K562 (cell line): ENCODE data around the gene PCSK6. TPM values are rescaled to one million over a fixed set of nuclear protein-coding genes. Genes with fewer than 3 reads are reported as not detected.

Experiments
- ATAC-seq: fragments of 200-7000 bp; cut with Tn5 transposase; 3 replicates; pipeline ENCODE4 v1.9.1; 2020; ENCODE audit warnings: moderate library complexity
- BruUV-seq: library from RNA; stranded (reverse); fragments of 400-500 nt; replicated peaks from 2 replicates; lab custom pipeline; 2021; lab: Mats Ljungman, UMichigan
- CTCF ChIA-PET: fragments of 300-600 bp; formaldehyde crosslinking; extraction: SDS; loops from one replicate; lab custom pipeline; 2021; ENCODE audit warnings: low intra/inter-chr PET ratio; lab: Yijun Ruan, JAX
- POLR2A ChIA-PET: fragments of 300-600, 350-650 bp; sonication (Branson Sonifier 250); formaldehyde crosslinking; extraction: SDS; loops from one replicate; lab custom pipeline; 2021; ENCODE audit warnings: antibody characterized with exemption, inconsistent platforms; lab: Yijun Ruan, JAX
- DNase-seq, 4 experiments: peaks; one replicate each; pipeline versions ENCODE4 v3.0.0 to v3.0.0-alpha.2; 2011 to 2018; ENCODE audit warnings: low spot score in 3 of 4, mixed read lengths in 3 of 4; ENCODE audit errors: extremely low read depth in 1 of 4
- FAIRE-seq: peaks from 2 replicates; lab custom pipeline; 2011; peaks lifted over from hg19 to GRCh38; lab: Jason Lieb, UNC
- H2AFZ ChIP-seq: 2 replicates; pipeline ENCODE4 v1.6.0; 2011; ENCODE audit warnings: low read depth, low read length, control low read depth, inconsistent platforms
- H3K27ac ChIP-seq: fragments of 200-600 bp; 3 replicates; pipeline ENCODE4 v1.8.0; 2011; ENCODE audit warnings: low read depth, mild to moderate bottlenecking, control low read depth, inconsistent platforms, low read length, moderate library complexity, mixed read lengths; ENCODE audit errors: extremely low read depth
- H3K27me3 ChIP-seq, 2 experiments: fragments of 300-600 bp in 1 of 2; 2 replicates in 1 of 2; 3 replicates in 1 of 2; pipeline versions ENCODE4 v1.6.0 to v1.8.0; 2011; ENCODE audit warnings: inconsistent platforms in 2 of 2, low read length in 2 of 2, mild to moderate bottlenecking in 1 of 2, mixed read lengths in 1 of 2, moderate library complexity in 1 of 2; ENCODE audit not compliant: control insufficient read depth in 2 of 2, insufficient read depth in 2 of 2
- H3K36me3 ChIP-seq: fragments of 300-600 bp; 3 replicates; pipeline ENCODE4 v1.8.0; 2011; ENCODE audit warnings: mild to moderate bottlenecking, low read length, inconsistent platforms; ENCODE audit not compliant: control insufficient read depth, insufficient read depth
- H3K4me1 ChIP-seq, 2 experiments: fragments of 200-600 bp in 1 of 2; replicated peaks in 1 of 2; 2 replicates in 1 of 2; 3 replicates in 1 of 2; pipeline versions ENCODE4 v1.5.1 to v1.8.0; 2011; ENCODE audit warnings: inconsistent platforms in 2 of 2, low read length in 2 of 2, mild to moderate bottlenecking in 1 of 2, mixed read lengths in 1 of 2, moderate library complexity in 1 of 2; ENCODE audit not compliant: control insufficient read depth in 2 of 2, insufficient read depth in 2 of 2
- H3K4me2 ChIP-seq: 2 replicates; pipeline ENCODE4 v1.6.1; 2011; ENCODE audit warnings: low read length, control low read depth, inconsistent platforms, mixed read lengths; ENCODE audit not compliant: insufficient read depth
- H3K4me3 ChIP-seq: fragments of 200-600 bp; sonication (generic), shearing (Covaris generic); 2 replicates; pipeline ENCODE4 v1.5.1; 2016; ENCODE audit warnings: control low read depth, inconsistent platforms
- H3K79me2 ChIP-seq: fragments of 200-600 bp; 3 replicates; pipeline ENCODE4 v1.8.0; 2011; ENCODE audit warnings: low read length, inconsistent platforms; ENCODE audit not compliant: control insufficient read depth, insufficient read depth
- H3K9ac ChIP-seq, 2 experiments: 2 replicates each; pipeline versions ENCODE4 v1.6.0 to v1.6.1; 2011; ENCODE audit warnings: low read depth in 2 of 2, low read length in 2 of 2, control low read depth in 1 of 2, inconsistent platforms in 1 of 2, mild to moderate bottlenecking in 1 of 2, mixed read lengths in 1 of 2; ENCODE audit not compliant: insufficient read depth in 1 of 2
- H3K9me1 ChIP-seq: one replicate; pipeline ENCODE4 v1.6.0; 2011; ENCODE audit warnings: inconsistent platforms, mild to moderate bottlenecking, low read length, moderate library complexity; ENCODE audit not compliant: control insufficient read depth, insufficient read depth
- H3K9me3 ChIP-seq: replicated peaks from 2 replicates; pipeline ENCODE4 v1.5.1; 2011; ENCODE audit warnings: low read depth, low read length, inconsistent platforms; ENCODE audit not compliant: control insufficient read depth, insufficient read depth
- H4K20me1 ChIP-seq: replicated peaks from 2 replicates; pipeline ENCODE4 v1.6.1; 2011; ENCODE audit warnings: low read length, inconsistent platforms, mixed read lengths; ENCODE audit not compliant: control insufficient read depth, insufficient read depth
- BRD4 ChIP-seq: fragments of 200-600 bp; sonication (generic); IDR thresholded peaks from 2 replicates; pipeline ENCODE4 v1.6.1; 2017; ENCODE audit warnings: inconsistent platforms
- CTBP1 ChIP-seq: fragments of 450-650 bp; IDR thresholded peaks from 2 replicates; pipeline ENCODE4 v1.6.1; 2016; ENCODE audit warnings: borderline replicate concordance
- CTCF ChIP-seq, 3 experiments: IDR thresholded peaks in 2 of 3; conservative IDR thresholded peaks in 1 of 3; 2 replicates each; pipeline ENCODE4 v1.5.1; 2011 to 2012; ENCODE audit warnings: low read length in 3 of 3, mild to moderate bottlenecking in 3 of 3, control low read depth in 2 of 3, improper control_type of control experiment in 1 of 3, inconsistent platforms in 1 of 3, low read depth in 1 of 3, mixed read lengths in 1 of 3, moderate library complexity in 1 of 3; ENCODE audit not compliant: insufficient read depth in 2 of 3
- CXXC5 ChIP-seq: fragments of 250-450 bp; sonication (Bioruptor Pico); IDR thresholded peaks from 2 replicates; pipeline ENCODE4 v1.8.0; 2022; ENCODE audit warnings: inconsistent platforms, mild to moderate bottlenecking, moderate library complexity
- FOXP1 ChIP-seq: sonication (generic); formaldehyde crosslinking; IDR thresholded peaks from 2 replicates; pipeline ENCODE4 v1.8.0; 2022; ENCODE audit warnings: mild to moderate bottlenecking, missing genetic modification reagents
- MAX ChIP-seq: sonication (generic); formaldehyde crosslinking; IDR thresholded peaks from 2 replicates; pipeline ENCODE4 v1.9.0; 2022; ENCODE audit warnings: mild to moderate bottlenecking, missing genetic modification reagents
- MTA3 ChIP-seq: fragments of 450-650 bp; formaldehyde crosslinking; IDR thresholded peaks from 2 replicates; pipeline ENCODE4 v1.6.1; 2017; ENCODE audit warnings: mild to moderate bottlenecking, borderline replicate concordance
- MYC ChIP-seq, 2 experiments: fragments of 250-450 bp in 1 of 2; sonication (Bioruptor Pico) in 1 of 2; IDR thresholded peaks; 2 replicates each; pipeline versions ENCODE4 v1.5.1 to v1.6.1; 2012 to 2021; ENCODE audit warnings: low read depth in 2 of 2, borderline replicate concordance in 1 of 2, improper control_type of control experiment in 1 of 2, low read length in 1 of 2, mild to moderate bottlenecking in 1 of 2, moderate library complexity in 1 of 2
- POLR2G ChIP-seq: fragments of 200-400 bp; formaldehyde crosslinking; IDR thresholded peaks from 2 replicates; pipeline ENCODE4 v1.6.1; 2017; ENCODE audit warnings: low read depth, mild to moderate bottlenecking, antibody characterized with exemption, low read length, moderate library complexity
- RBFOX2 ChIP-seq: fragments of 200-400 bp; formaldehyde crosslinking; IDR thresholded peaks from 2 replicates; pipeline ENCODE4 v1.6.1; 2017; ENCODE audit warnings: low read depth, mild to moderate bottlenecking, low read length, moderate library complexity
- TAF9B ChIP-seq: fragments of 450-650 bp; IDR thresholded peaks from 2 replicates; pipeline ENCODE4 v1.6.1; 2018; ENCODE audit warnings: mild to moderate bottlenecking; ENCODE audit not compliant: partially characterized antibody
- TBP ChIP-seq: optimal IDR thresholded peaks from 2 replicates; pipeline ENCODE3; 2011; ENCODE audit warnings: low read depth, low read length, improper control_type of control experiment
- UBTF ChIP-seq, 2 experiments: IDR thresholded peaks; 2 replicates each; pipeline ENCODE4 v1.6.1; 2012; ENCODE audit warnings: improper control_type of control experiment in 2 of 2, low read depth in 2 of 2, low read length in 2 of 2, borderline replicate concordance in 1 of 2
- ZNF551 ChIP-seq: fragments of 250-450 bp; sonication (Bioruptor Pico); IDR thresholded peaks from 2 replicates; pipeline ENCODE4 v1.5.0; 2021; ENCODE audit warnings: mild to moderate bottlenecking, moderate library complexity
- WGBS: fragments of 100-300 bp; shearing (Covaris generic); methylation state at CpG from one replicate; pipeline ENCODE4 v1.1.6; 2016; ENCODE audit warnings: low coverage, mixed read lengths; ENCODE audit not compliant: insufficient coverage; ENCODE audit errors: missing lambda C conversion rate; 5-methylcytosine and 5-hydroxymethylcytosine counted together
- in situ Hi-C: fragments of 300-500 bp; cut with MboI; formaldehyde crosslinking; loops from 4 replicates; pipeline ENCODE4 v1.15.0; 2018; ENCODE audit warnings: inconsistent platforms, mixed read lengths
- intact Hi-C: fragments of 100-400 bp; cut with micrococcal nuclease; formaldehyde crosslinking; loops from 2 replicates; pipeline ENCODE4 v1.14.2; 2022
- polyA plus RNA-seq, 8 experiments: library from polyadenylated mRNA; depleted of rRNA in 4 of 8; stranded (reverse) in 5 of 8; unstranded in 3 of 8; fragments of >200 nt; fragmentation: Nextera tagmentation in 2 of 8; fragmentation: Illumina TruSeq in 1 of 8; extraction: Ambion mirVana in 2 of 8; extraction: Trizol in 1 of 8; gene quantifications; 2 replicates each; pipeline versions ENCODE4 v1.2.1 to v1.2.3, GENCODE V29; 2011 to 2014; ENCODE audit warnings: inconsistent platforms in 1 of 8, missing spikeins in 1 of 8
- total RNA-seq, 7 experiments: library from RNA; depleted of rRNA in 6 of 7; stranded (reverse); fragments of >200 nt in 6 of 7; fragmentation: Illumina TruSeq in 2 of 7; extraction: Trizol in 2 of 7; gene quantifications; 2 replicates each; pipeline versions ENCODE4 v1.2.1 to v1.2.3, GENCODE V29; 2011 to 2021; ENCODE audit warnings: low replicate concordance in 1 of 7

The PCSK6 gene
- total and polyA plus RNA-seq, 9 of the 15 experiments (the other 6 are each of a cell fraction or from before 2014, with no cell fraction given), result 2.2 to 32.6 (median 14.5) TPM

- peak overlapping the region; percentile 47 for H3K4me3 ChIP-seq
- H3K27me3 ChIP-seq, result no peaks in the 10 kb centered on the region; a peak in 1 of 5 replicates
- 0 out of 2 replicates have a peak, but pooled peaks cover 2% of the 10 kb centered on the region for H3K9me3 ChIP-seq
- ATAC-seq, result peak; percentile 72
- FAIRE-seq, result no peak
- H2AFZ ChIP-seq, result no peak overlapping the region
- no peak overlapping the region; the same call in 1 of the 2 replicates for H3K4me2 ChIP-seq
- no peaks in the 10 kb centered on the region for H3K9me1 ChIP-seq
- DNase-seq, result peak; percentile 66 to 75 (median 72)
- WGBS, result 53% methylated on average over 12 of the region's 62 CpGs
- H3K79me2 ChIP-seq, result peaks cover 24% of the 10 kb centered on the region
- in situ Hi-C loops (no loop called here), intact Hi-C loops (loop anchor here (5.0 kb wide), 1 partner anchor 42 kb away; no protein-coding TSS in a partner anchor)
- H3K9ac ChIP-seq, result peak overlapping the region; percentile 71 to 91; a peak in 3 of 4 replicates
- H3K4me1 ChIP-seq, result peaks cover 0 to 18% of the 10 kb centered on the region in 2 experiments; a peak in 3 of 5 replicates
- BruUV-seq, result no TSS peak
- ChIA-PET CTCF (interaction anchor here (0.7 kb wide), 1 partner anchor 967 kb away, joined by 3 read pairs; no protein-coding TSS in a partner anchor), POLR2A (interaction anchor here (0.7 kb wide), 2 partner anchors 33 to 169 kb away, joined by 3 read pairs; no protein-coding TSS in a partner anchor)
- no peaks in the 10 kb centered on the region for H4K20me1 ChIP-seq
- peaks cover 18% of the 10 kb centered on the region; the same call in 2 of the 3 replicates for H3K36me3 ChIP-seq
- H3K27ac ChIP-seq, result peak overlapping the region; percentile 51; the same call in 1 of the 3 replicates
- TF ChIP-seq UBTF (IDR thresholded peaks at IDR 0.05; ENCODE audit: borderline replicate concordance in 1 of 2, low read depth in 2 of 2, low read length in 2 of 2) (0 out of 4 replicates have a peak, but pooled peaks of 1 of the 2 experiments have one; percentile 58), MAX (peak; percentile 64), FOXP1 (CRISPR knock-in tag) (no peak), TBP (peak; percentile 17), CXXC5 (peak; percentile 54; the same call in 1 of the 2 replicates), MTA3 (no peak), RBFOX2 (peak; percentile 23; the same call in 1 of the 2 replicates), TAF9B (no peak), CTBP1 (peak; percentile 53; the same call in 1 of the 2 replicates), BRD4 (no peak), POLR2G (peak; percentile 69; the same call in 1 of the 2 replicates), ZNF551 (CRISPR knock-in tag) (no peak), MYC (IDR thresholded peaks at IDR 0.05; ENCODE audit: low read depth, low read length) (peak; percentile 74), MYC (CRISPR knock-in tag; IDR thresholded peaks at IDR 0.05; ENCODE audit: borderline replicate concordance, low read depth) (no peak), CTCF (IDR thresholded peaks at IDR 0.05 in 2 of 3, conservative IDR thresholded peaks at IDR 0.05 in 1 of 3; ENCODE audit: insufficient read depth in 2 of 3, low read depth in 1 of 3, low read length in 3 of 3) (peak in 1 of 3 experiments; percentile 23; a peak in 1 of 6 replicates)
Observed at GRCh38 chr15:101489237-101489598, 289 bp downstream of the PCSK6 start.
